Measurements from ENCODE around the gene SPDEF. TPM values are rescaled to one million over a fixed set of nuclear protein-coding genes. Genes with fewer than 3 reads are reported as not detected.

The SPDEF gene
- total RNA-seq, result not detected in 2 replicates

DNA sequence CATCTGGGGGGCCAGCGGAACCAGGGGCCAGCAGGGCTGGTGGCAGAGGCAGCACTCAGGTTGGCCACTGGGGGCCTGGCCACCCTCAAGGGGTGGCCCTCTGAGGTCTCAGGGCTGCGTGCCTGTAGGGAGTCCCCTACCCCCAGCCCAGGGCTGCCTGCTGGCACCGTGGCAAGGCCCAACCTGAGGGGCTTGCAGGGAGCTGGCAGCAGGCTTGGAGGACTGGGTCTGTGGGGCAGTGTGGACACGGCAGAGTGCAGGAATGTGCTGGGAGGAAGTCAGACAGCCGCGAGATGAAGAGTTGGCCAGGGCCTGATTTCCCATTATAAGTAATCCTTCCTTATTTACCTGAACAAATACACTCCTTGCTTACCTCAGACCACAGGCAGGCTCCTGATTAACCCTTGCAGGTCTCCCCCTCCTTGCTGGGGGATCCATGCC is at the start of gene SPDEF:
TSS of gene SPDEF (minus strand) at position 299 of the 441 bp plus-strand sequence. CDS start 11,874 bp downstream, outside the sequence.
- H3K27me3 ChIP-seq (ENCODE audit: control insufficient read depth, insufficient read depth, low read length), result peaks cover 10% of the 10 kb centered on the region
- H3K4me3 ChIP-seq (ENCODE audit: low read depth, low read length), result no peak within 1 kb of the TSS
- DNase-seq (ENCODE audit: low read depth), result no peak
- no peaks in the 10 kb centered on the region for H3K36me3 ChIP-seq (ENCODE audit: control insufficient read depth, insufficient read depth, low read length)
- TF ChIP-seq, protein P1, sequence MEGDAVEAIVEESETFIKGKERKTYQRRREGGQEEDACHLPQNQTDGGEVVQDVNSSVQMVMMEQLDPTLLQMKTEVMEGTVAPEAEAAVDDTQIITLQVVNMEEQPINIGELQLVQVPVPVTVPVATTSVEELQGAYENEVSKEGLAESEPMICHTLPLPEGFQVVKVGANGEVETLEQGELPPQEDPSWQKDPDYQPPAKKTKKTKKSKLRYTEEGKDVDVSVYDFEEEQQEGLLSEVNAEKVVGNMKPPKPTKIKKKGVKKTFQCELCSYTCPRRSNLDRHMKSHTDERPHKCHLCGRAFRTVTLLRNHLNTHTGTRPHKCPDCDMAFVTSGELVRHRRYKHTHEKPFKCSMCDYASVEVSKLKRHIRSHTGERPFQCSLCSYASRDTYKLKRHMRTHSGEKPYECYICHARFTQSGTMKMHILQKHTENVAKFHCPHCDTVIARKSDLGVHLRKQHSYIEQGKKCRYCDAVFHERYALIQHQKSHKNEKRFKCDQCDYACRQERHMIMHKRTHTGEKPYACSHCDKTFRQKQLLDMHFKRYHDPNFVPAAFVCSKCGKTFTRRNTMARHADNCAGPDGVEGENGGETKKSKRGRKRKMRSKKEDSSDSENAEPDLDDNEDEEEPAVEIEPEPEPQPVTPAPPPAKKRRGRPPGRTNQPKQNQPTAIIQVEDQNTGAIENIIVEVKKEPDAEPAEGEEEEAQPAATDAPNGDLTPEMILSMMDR (IDR thresholded peaks at IDR 0.05; ENCODE audit: insufficient read depth, low read length, poor library complexity, severe bottlenecking), result peak; percentile 7

DNA sequence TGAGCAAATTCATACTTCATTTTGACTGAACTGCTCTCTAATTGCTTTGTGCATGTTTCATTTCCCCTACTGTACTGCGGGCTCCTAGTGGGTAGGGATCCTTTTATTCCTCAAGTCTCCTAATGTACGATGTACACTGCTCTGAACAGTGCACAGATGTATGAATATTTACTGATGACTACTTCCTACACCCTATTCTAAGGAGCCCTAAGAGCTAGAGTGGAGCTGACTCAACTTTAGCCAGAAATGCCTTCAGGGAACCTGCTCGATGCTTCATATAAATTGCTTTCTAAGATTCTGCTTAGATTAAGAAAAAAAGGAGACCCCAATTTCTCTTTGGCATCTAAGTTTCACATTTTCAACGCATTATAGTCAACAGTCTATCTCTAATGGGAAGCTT is 47.6 kb upstream of the SPDEF start:
- Histone ChIP-seq H3K27me3 (ENCODE audit: control insufficient read depth, insufficient read depth, low read length) (no peaks in the 10 kb centered on the region), H3K36me3 (ENCODE audit: control insufficient read depth, insufficient read depth, low read length) (no peaks in the 10 kb centered on the region), H3K4me3 (ENCODE audit: low read depth, low read length) (no peak overlapping the region)
- no peak for DNase-seq (ENCODE audit: low read depth)
- TF ChIP-seq, protein P1 (IDR thresholded peaks at IDR 0.05; ENCODE audit: insufficient read depth, low read length, poor library complexity, severe bottlenecking), result no peak

DNA sequence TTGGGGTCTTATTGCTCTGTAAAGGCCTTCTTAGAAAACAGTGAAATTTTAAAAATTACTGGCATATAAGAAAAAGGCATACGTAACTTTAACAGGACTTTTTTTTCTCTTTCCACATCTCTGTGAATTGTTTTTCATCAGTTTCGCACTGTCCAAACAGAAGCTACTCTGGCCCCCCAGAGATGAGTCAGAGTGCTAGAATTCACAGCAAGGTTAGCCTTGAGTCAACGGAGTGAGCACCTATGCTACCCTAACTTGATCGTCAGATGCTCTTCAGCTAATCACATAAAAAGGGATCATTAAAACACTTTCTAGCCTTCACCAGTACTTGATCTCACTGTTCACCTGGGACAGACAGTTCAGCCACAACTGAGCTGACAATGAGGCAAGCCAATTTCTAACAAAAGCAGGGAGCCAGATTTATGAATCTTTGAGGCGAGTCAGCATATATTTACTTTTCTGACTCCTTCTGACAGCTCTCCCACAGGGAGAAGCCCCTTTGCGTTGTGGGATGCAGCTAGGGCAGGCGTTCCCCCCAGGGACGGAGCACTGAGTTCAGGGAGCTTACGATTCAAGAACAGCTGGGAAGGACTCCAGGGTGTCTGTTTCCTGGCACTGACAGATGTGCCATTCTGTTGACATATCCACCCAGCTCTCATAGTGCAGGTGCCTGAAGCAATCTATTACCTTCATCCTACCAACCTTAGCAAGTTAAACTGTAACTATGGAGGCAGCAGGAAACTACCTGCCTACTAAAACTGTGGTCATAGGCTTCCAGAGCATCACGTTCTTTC is 46.4 kb upstream of the SPDEF start:
- DNase-seq (ENCODE audit: low read depth), result peak; percentile 12
- TF ChIP-seq, protein P1 (IDR thresholded peaks at IDR 0.05; ENCODE audit: insufficient read depth, low read length, poor library complexity, severe bottlenecking), result no peak
- Histone ChIP-seq H3K27me3 (ENCODE audit: control insufficient read depth, insufficient read depth, low read length) (no peaks in the 10 kb centered on the region), H3K36me3 (ENCODE audit: control insufficient read depth, insufficient read depth, low read length) (no peaks in the 10 kb centered on the region), H3K4me3 (ENCODE audit: low read depth, low read length) (no peak overlapping the region)

DNA sequence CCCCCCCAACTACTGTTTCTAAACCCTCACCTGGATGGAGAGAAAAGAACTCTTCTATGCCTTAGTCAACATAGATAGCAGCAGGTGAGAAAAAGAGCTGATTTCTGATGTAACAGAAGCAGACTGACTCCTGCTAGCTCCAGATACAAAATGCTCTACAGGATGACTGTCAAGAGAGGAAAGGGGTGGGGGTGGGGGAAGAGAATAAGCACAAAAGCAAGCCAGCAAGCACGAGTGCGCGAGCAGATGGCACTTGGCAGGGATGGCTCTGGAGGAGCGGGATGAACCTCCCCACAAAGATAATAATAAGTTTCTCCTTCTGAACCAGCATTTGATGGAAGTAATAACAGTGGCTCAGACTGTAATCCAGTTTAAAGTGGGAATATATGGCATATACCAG is 45.6 kb upstream of the SPDEF start:
- DNase-seq (ENCODE audit: low read depth), result no peak
- TF ChIP-seq, protein P1 (IDR thresholded peaks at IDR 0.05; ENCODE audit: insufficient read depth, low read length, poor library complexity, severe bottlenecking), result no peak
- Histone ChIP-seq H3K27me3 (ENCODE audit: control insufficient read depth, insufficient read depth, low read length) (no peaks in the 10 kb centered on the region), H3K4me3 (ENCODE audit: low read depth, low read length) (no peak overlapping the region), H3K36me3 (ENCODE audit: control insufficient read depth, insufficient read depth, low read length) (no peaks in the 10 kb centered on the region)

DNA sequence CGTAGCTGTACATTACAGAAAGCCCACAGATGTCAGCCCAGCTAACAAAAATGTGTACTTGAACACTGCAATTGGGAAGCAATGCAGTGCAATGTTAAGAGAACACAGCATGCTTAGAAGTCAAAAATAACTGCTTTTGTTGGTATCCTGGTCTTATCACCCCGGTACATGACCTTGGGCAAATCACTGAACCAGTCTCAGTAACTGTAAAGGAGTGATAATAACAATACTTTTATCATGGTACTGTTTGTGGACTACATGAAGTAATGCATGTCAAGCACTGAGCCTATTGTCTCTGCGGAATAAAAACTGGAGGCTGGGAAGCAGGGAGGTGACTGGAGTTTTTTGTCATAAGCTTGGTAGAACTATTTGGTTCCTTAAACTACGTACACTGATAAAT is 44.7 kb upstream of the SPDEF start:
- TF ChIP-seq, protein P1 (IDR thresholded peaks at IDR 0.05; ENCODE audit: insufficient read depth, low read length, poor library complexity, severe bottlenecking), result no peak
- Histone ChIP-seq H3K4me3 (ENCODE audit: low read depth, low read length) (no peak overlapping the region), H3K36me3 (ENCODE audit: control insufficient read depth, insufficient read depth, low read length) (no peaks in the 10 kb centered on the region), H3K27me3 (ENCODE audit: control insufficient read depth, insufficient read depth, low read length) (no peaks in the 10 kb centered on the region)
- no peak for DNase-seq (ENCODE audit: low read depth)

DNA sequence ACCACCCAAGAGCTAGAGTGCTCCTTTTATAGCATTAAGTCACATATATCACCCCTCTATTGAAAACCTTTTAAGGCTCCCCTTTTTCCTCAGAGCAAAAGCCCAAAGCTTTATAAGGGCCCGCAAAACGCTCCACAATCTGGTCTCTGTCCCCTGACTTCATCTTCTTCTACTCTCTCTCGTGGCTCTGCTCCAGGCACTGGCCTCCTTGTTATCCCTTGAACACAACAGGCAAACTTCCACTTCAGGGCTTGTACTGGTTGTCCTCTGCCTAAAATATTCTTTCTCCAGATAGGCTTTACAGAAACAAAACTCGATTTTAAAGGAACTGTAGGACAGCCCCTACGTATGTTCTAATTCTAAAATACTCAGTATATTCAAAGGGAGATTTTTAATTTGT is 44.0 kb upstream of the SPDEF start:
- TF ChIP-seq, protein P1 (IDR thresholded peaks at IDR 0.05; ENCODE audit: insufficient read depth, low read length, poor library complexity, severe bottlenecking), result no peak
- H3K4me3 ChIP-seq (ENCODE audit: low read depth, low read length), result no peak overlapping the region
- no peaks in the 10 kb centered on the region for H3K36me3 ChIP-seq (ENCODE audit: control insufficient read depth, insufficient read depth, low read length)
- H3K27me3 ChIP-seq (ENCODE audit: control insufficient read depth, insufficient read depth, low read length), result no peaks in the 10 kb centered on the region
- no peak for DNase-seq (ENCODE audit: low read depth)
